ENCODE results near the gene BEX1.
"Not testable (repeated sequence)": the region's sequence is repeated elsewhere in the genome, so short reads cannot be mapped to it uniquely, and the experiment has no call there.

BEX1 gene

DNA sequence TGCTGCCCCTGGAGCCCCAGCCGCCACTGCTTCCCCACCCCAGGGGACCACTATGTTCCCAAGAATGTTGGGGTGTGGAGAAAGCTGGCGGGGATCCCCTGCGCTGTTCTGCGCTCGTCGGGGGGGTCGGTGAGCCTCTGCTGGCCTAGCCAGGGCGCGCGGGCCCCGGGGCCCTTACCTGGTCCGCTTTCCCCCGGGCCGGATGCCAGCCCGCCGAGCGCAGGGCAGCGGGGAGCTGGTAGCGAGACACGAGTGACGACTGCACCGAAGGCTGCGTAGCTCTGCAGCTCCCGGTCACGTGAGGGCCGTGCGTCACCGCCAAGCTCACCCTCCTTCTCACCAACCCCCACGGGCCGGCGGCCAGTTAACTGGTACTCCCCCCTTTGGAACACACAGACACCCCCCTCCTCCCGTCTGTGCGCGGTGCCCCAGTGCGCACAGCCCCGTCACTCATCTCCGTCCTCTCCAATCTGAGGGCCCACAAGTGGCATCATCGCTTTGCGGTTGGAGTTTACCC is at the start of gene BEX1:
BEX1 (minus strand) TSS at position 254 of the 517 bp plus-strand sequence. CDS start 897 bp downstream, outside the sequence.
- in situ Hi-C loops (cut with HindIII; ENCODE audit: low pct_unique_long_range_greater_than_20kb, low sequenced_read_pairs): no loop called here
- no peak for DNase-seq (ENCODE audit: low read depth in 1 of 2, low spot score in 1 of 2)
- no peak for TF ChIP-seq JUND (IDR thresholded peaks at IDR 0.05; ENCODE audit: low read depth)

- DNase-seq (ENCODE audit: low read depth in 1 of 2, low spot score in 1 of 2); in situ Hi-C loops (cut with HindIII; ENCODE audit: low pct_unique_long_range_greater_than_20kb, low sequenced_read_pairs): not testable (repeated sequence)
Observed at GRCh38 chrX:103109497-103109896, 45.5 kb upstream of the BEX1 start.

DNA sequence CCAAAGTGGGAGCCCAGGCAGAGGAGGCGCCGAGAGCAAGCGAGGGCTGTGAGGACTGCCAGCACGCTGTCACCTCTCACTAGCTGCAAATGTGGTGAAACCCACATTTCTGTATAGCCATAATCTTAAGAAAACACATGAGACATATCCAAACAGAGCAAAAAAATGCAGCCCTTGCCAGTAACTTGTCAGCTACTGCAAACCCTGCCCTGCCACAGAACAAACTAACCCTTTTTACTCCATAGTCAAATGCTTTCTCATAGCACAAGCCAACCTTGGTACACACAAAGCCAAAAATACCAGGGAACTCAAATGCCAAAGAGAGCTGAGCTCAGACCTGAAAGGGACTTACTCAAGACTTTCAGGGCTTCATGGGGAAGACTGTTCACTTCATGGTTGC is 43.9 kb upstream of the BEX1 start:
- in situ Hi-C loops (cut with HindIII; ENCODE audit: low pct_unique_long_range_greater_than_20kb, low sequenced_read_pairs): no loop called here
- DNase-seq (ENCODE audit: low read depth in 1 of 2, low spot score in 1 of 2): no peak
- no peak for TF ChIP-seq JUND (IDR thresholded peaks at IDR 0.05; ENCODE audit: low read depth)

- in situ Hi-C loops (cut with HindIII; ENCODE audit: low pct_unique_long_range_greater_than_20kb, low sequenced_read_pairs); DNase-seq (ENCODE audit: low read depth in 1 of 2, low spot score in 1 of 2): not testable (repeated sequence)
Observed at GRCh38 chrX:103107227-103107737, 43.3 kb upstream of the BEX1 start.

GRCh38 chrX:103104370-103104769 is 40.4 kb upstream of the BEX1 start:
- DNase-seq (ENCODE audit: low read depth in 1 of 2, low spot score in 1 of 2); in situ Hi-C loops (cut with HindIII; ENCODE audit: low pct_unique_long_range_greater_than_20kb, low sequenced_read_pairs): not testable (repeated sequence)

DNA sequence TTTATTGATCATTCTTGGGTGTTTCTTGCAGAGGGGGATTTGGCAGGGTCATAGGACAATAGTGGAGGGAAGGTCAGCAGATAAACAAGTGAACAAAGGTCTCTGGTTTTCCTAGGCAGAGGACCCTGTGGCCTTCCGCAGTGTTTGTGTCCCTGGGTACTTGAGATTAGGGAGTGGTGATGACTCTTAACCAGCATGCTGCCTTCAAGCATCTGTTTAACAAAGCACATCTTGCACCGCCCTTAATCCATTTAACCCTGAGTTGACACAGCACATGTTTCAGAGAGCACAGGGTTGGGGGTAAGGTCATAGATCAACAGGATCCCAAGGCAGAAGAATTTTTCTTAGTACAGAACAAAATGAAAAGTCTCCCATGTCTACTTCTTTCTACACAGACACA is 39.9 kb upstream of the BEX1 start:
- in situ Hi-C loops (cut with HindIII; ENCODE audit: low pct_unique_long_range_greater_than_20kb, low sequenced_read_pairs); DNase-seq (ENCODE audit: low read depth in 1 of 2, low spot score in 1 of 2): not testable (repeated sequence)

- TF ChIP-seq JUND (IDR thresholded peaks at IDR 0.05; ENCODE audit: low read depth): no peak
- no peak for DNase-seq (ENCODE audit: low read depth in 1 of 2, low spot score in 1 of 2)
- in situ Hi-C loops (cut with HindIII; ENCODE audit: low pct_unique_long_range_greater_than_20kb, low sequenced_read_pairs): no loop called here
Observed at GRCh38 chrX:103101299-103102042, 37.5 kb upstream of the BEX1 start.

DNA sequence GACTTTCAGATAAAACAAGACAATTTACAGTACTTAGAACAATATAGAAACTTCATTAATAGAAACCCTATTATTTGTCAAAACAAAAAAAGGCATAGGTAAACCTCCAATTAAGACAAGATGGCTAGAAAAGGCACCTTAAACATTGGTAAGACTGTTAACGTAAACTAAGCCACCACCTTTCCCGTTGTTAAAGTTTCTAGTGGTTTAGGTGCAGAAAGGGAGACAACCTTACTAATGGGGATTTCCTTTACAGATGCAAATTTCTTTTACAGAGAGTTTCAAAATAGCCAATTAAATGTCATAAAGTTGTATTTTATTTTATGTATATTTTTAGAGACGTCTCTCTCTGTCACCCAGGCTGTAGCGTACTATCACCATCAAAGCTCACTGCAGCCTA is 36.5 kb upstream of the BEX1 start:
- in situ Hi-C loops (cut with HindIII; ENCODE audit: low pct_unique_long_range_greater_than_20kb, low sequenced_read_pairs): no loop called here
- TF ChIP-seq JUND (IDR thresholded peaks at IDR 0.05; ENCODE audit: low read depth): no peak
- no peak for DNase-seq (ENCODE audit: low read depth in 1 of 2, low spot score in 1 of 2)

- DNase-seq (ENCODE audit: low read depth in 1 of 2, low spot score in 1 of 2): no peak
- no peak for TF ChIP-seq JUND (IDR thresholded peaks at IDR 0.05; ENCODE audit: low read depth)
- in situ Hi-C loops (cut with HindIII; ENCODE audit: low pct_unique_long_range_greater_than_20kb, low sequenced_read_pairs): no loop called here
Observed at GRCh38 chrX:103099691-103100090, 35.7 kb upstream of the BEX1 start.

- no peak for TF ChIP-seq JUND (IDR thresholded peaks at IDR 0.05; ENCODE audit: low read depth)
- DNase-seq (ENCODE audit: low read depth in 1 of 2, low spot score in 1 of 2): no peak
- in situ Hi-C loops (cut with HindIII; ENCODE audit: low pct_unique_long_range_greater_than_20kb, low sequenced_read_pairs): no loop called here
Observed at GRCh38 chrX:103098488-103098887, 34.5 kb upstream of the BEX1 start.

GRCh38 chrX:103092942-103093341 is 29.0 kb upstream of the BEX1 start, which contains the start of gene NXF3:
Gene NXF3, minus strand, starts transcription at chrX:103093143. Its CDS starts 120 bp downstream, at chrX:103093023.
- TF ChIP-seq JUND (IDR thresholded peaks at IDR 0.05; ENCODE audit: low read depth): no peak
- DNase-seq (ENCODE audit: low read depth in 1 of 2, low spot score in 1 of 2): no peak
- in situ Hi-C loops (cut with HindIII; ENCODE audit: low pct_unique_long_range_greater_than_20kb, low sequenced_read_pairs): no loop called here

DNA sequence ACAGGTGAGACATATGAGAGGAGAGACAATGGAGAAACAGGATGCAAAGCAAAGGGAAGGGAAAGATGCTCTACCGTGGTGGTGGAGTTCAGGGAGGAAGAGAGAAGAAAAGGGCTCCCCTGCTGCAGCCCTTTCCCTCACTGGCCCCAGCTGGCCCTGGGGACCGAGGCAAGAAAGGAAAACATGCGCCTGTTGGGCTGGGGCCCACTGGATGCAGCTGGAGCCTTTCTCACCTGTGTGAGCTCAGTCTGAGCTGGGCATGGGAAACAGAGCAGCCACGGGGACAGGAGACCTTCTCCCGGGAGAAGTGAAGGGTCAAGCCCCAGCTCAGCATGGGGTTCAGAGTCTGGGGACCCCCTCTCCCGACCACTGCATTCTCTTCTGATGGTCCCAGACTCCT is 17.1 kb upstream of the BEX1 start:
- TF ChIP-seq JUND (IDR thresholded peaks at IDR 0.05; ENCODE audit: low read depth): no peak
- in situ Hi-C loops (cut with HindIII; ENCODE audit: low pct_unique_long_range_greater_than_20kb, low sequenced_read_pairs): no loop called here
- no peak for DNase-seq (ENCODE audit: low read depth in 1 of 2, low spot score in 1 of 2)

GRCh38 chrX:103073467-103073866 is 9.5 kb upstream of the BEX1 start:
- no peak for TF ChIP-seq JUND (IDR thresholded peaks at IDR 0.05; ENCODE audit: low read depth)
- in situ Hi-C loops (cut with HindIII; ENCODE audit: low pct_unique_long_range_greater_than_20kb, low sequenced_read_pairs): no loop called here
- no peak for DNase-seq (ENCODE audit: low read depth in 1 of 2, low spot score in 1 of 2)

DNA sequence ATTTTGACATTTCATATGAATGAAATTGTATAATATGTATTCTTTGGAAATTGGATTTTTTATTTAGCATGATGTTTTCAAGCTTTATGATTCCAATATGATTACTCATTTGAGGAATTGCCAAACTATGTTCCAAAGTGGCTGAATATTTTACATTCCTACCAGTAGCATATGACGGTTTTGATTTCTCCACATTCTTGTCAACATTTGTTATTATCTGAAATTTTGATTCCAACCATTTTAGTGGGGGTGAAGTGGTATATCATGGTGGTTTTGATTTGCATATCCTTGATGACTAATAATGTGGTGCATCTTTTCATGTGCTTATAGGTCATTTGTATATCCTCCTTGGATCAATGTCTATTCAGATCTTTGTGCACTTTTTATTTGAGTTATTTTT is 2.6 kb upstream of the BEX1 start:
- no peak for TF ChIP-seq JUND (IDR thresholded peaks at IDR 0.05; ENCODE audit: low read depth)
- DNase-seq (ENCODE audit: low read depth in 1 of 2, low spot score in 1 of 2): no peak

More for the DNA sequence above, 2.6 kb upstream of the BEX1 start:
- in situ Hi-C loops (cut with HindIII; ENCODE audit: low pct_unique_long_range_greater_than_20kb, low sequenced_read_pairs): no loop called here
